GM19035 (cell line): ENCODE results near the gene SNRNP70.
A peak's percentile ranks its signal among the peaks of the same experiment; 100 is the strongest.

Experiments used
- ATAC-seq: cut with Tn5 transposase; IDR thresholded peaks from one replicate; pipeline ENCODE4 v1.9.1; 2021; ENCODE audit not compliant: unreplicated experiment

Gene SNRNP70

DNA sequence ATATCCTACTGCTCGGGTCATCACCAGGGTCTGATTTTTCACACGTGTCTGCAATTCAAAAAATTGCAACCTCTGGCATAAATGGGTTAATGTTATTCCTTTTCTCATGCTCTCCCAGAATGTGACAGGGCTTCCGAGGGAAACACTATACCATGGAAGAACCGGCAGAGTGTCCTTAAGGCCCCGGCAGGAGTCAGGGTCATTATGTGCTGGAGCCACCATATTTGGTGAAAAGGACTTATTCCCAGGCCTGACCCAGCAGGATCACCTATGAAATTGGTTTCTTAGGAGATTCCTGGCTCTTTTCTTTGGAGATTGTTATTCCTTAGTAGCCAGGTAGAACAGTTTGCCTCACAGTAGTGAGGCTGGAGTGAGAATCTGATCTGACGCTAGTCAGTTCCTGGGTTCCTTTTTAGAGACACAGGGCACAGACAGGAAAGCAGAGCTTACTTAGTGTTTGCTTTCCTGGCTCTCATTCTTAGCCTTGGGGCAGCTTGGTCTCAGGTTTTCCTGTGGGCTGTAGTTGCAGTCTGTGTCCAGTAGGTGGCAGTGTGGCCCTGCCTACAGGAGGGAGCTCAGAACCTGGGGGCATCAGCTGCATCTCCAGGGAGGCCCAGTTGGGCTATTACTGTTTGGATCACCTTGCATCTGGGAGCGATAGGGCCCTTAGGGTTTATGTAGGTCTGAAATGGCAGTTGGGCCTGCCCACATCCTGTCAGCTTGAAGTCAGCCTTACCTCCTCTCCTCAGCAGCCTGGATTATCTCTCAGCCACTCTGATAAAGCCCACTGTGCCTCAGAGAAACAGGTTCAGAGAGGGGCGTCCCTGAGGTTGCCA lies 12.4 kb downstream of the SNRNP70 start:
- ATAC-seq: no peak

DNA sequence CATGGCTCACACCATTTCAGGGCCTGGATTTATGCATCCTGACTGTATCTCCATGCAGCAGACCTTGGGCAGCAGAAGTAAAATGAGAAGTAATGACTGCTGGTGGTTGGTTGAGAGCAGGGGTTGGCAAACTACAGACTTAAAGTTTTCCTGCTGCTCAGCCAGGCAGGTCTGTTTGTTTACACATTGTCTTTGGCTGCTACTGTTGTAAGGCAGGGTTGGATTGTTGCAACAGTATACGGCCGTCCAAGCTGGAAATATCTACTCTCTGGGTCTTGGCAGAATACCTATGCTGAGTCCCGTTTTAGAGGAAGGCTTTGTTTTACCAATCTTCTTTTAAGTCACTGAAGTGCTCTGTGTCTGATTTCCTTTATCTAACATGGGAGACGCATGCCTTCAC lies 13.5 kb downstream of the SNRNP70 start:
- ATAC-seq: no peak

DNA sequence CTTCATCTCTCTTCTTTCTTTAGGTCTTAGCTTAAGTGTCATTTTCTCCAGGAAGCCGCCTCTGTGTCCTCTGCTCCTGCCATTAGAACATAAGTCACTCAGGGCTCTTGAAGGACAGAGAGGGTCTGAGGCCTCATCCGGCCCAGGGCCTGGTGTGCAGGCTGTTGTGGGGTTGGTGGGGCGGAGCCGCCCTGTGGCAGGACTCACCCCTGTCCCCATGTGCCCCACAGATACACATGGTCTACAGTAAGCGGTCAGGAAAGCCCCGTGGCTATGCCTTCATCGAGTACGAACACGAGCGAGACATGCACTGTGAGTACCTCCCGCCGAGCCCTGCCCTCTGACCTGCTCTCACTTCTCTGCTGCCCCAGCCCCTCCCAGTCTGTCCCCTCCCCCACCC lies 15.9 kb downstream of the SNRNP70 start:
- no peak for ATAC-seq

DNA sequence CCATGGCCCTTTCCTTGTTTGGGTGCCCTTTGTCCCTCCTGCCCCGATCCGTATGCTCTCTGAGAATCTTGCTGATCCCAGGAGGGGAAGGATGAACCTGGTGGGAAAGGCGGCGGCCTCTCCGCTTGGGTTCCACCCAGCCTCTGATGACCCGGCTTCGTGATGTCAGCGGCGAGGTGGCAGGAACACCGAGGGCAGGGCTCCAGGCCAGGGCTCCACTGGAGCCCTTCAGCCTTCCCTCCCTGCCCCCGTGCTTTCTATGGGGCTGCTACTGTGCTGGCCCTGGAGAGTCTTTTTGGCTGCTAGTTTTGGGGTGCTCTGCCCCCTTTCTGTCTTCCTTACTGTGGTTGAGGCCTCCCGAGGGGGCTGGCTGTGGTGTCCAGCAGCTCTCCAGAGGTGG lies 17.1 kb downstream of the SNRNP70 start:
- ATAC-seq: no peak

DNA sequence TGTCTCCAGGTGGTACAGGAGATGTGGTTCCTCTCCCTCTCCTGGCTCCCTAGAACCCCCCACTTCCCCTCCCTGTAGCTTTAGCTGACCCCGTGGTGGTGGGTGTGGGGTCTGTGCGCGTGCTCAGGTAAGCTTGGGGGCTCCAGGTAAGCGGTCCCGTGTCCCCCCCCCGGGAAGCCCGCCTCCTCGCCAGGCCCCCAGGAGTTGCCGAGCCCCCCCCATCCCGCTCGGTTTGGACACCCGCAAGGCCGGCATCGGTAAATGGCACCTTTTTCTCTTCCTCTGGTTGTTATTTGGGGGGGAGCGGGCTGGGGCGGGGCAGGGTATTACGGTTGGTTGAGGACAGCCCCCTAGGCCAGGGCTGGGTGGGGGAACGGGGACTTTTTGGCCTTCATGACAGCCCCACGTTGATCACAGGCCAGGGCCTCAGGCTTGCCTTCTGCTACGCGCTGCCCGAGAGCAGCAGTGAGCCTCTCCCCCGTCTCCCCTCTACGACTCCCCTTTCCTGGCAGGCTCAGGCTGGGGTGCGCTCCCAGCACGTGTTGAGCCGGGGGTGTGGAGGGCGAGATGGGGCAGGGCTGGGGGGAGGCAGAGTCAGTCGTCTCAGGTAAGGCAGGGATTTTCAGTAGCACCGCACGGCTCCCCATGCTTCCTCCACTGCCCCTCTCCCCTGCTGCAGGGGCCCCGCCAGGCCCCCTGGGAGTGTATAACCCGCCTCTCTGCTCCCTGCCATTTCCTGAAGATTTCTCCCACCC lies 18.3 kb downstream of the SNRNP70 start:
- no peak for ATAC-seq

DNA sequence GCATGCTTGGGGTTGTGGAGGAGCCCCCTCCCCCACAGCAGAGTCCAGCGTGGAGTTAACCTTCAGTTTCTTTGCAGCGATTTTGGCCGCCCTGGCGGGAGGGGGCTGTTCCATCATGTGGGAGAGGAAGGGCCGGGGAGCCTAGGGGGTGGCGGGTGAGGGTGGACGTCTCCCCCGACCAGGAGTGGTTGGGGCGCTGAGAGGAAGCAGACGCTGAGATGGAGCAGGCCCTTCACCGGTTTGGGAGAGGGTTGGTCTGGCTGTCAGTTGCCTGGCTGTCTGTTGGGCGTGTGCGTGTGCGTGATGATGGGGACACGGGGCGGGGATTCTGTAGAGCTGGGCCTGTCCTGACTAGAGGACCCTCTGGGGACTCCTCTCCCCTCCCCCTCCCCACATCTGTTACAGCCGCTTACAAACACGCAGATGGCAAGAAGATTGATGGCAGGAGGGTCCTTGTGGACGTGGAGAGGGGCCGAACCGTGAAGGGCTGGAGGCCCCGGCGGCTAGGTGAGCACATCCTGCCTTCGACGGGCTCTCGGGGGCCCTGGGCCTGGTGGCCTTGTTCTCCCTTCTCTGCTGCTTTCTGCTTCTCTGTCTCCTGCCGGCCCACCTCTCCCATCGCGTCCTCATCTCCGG lies 19.1 kb downstream of the SNRNP70 start:
- no peak for ATAC-seq

DNA sequence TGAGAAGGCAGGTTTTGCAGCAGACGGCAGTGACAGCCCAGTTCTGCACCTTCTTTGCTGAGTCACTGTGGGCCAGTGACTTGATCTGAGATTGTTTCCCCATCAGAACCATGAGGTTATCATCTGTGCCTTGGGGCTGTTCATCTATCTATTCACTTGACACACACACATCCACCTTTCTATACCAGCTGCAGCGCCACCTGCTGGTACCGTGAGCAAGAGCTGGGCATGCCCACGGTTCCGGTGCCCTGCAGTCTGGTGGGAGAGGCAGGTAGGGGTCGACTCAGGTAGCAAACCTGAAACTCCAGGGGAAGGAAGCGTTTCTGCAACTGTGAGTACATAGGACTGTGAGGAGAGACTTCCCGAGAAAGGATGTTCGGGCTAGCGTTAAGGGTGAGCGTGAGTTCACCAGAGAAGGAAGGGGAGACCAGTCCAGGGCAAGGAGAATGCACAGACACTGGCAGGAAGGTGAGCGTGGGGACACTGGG lies 21.4 kb downstream of the SNRNP70 start:
- ATAC-seq: no peak

DNA sequence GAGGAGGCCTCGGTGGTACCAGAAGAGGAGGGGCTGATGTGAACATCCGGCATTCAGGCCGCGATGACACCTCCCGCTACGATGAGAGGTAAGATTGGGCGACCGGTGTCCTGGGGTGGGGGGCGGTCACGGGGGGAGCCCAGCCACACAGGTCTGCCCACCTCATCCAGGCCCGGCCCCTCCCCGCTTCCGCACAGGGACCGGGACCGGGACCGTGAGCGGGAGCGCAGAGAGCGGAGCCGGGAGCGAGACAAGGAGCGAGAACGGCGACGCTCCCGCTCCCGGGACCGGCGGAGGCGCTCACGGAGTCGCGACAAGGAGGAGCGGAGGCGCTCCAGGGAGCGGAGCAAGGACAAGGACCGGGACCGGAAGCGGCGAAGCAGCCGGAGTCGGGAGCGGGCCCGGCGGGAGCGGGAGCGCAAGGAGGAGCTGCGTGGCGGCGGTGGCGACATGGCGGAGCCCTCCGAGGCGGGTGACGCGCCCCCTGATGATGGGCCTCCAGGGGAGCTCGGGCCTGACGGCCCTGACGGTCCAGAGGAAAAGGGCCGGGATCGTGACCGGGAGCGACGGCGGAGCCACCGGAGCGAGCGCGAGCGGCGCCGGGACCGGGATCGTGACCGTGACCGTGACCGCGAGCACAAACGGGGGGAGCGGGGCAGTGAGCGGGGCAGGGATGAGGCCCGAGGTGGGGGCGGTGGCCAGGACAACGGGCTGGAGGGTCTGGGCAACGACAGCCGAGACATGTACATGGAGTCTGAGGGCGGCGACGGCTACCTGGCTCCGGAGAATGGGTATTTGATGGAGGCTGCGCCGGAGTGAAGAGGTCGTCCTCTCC lies 22.6 kb downstream of the SNRNP70 start:
- no peak for ATAC-seq

DNA sequence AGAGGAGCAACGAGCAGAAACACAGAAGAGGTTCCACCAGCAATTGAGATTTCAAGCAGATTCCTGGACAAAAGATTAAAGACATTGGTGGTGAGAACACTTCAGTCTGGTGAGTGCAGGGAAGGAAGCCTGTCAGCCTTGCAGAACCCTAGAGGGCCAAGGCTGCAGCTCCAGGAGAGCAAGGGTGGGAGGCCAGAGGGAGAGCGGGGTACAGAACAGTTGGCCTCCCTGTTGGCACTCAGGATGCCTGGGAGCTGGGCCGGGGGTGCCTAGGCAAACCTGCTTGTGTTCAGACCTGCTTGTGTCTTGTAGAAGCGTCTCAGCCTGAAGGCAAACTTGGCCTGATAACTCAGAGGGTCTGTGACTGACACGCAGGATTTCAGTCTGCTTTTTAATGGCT lies 23.8 kb downstream of the SNRNP70 start:
- ATAC-seq: no peak

DNA sequence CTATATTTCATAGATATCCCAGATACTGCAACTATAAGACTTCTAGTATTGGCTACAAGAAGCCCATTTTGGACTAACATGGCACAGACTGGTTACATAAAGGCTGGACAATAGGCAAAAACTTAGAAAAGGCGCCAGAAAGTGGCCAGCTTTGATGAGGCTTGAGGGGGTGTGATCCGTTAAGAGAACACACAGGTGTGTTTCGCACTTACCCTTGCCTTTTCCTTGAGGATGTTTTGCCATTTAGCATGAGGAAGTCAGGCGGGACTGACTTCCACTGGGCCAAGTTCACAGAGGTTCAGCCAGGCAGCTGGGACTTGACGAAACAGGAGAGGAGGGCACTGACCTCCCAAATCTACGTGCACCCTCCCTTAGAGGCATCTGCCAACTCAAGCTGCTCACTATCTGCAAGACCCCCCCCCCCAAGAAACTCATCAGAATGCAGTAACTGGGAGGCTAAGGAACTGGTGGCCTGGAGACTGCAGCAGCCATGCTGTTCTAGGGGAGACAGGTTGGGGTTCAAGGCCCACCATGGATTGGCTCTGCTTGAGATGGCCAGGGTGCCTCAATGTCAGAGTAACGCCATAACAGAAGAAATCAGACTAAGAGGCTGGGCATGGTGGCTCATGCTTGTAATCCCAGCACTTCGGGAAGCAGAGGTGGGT lies 24.4 kb downstream of the SNRNP70 start:
- no peak for ATAC-seq

DNA sequence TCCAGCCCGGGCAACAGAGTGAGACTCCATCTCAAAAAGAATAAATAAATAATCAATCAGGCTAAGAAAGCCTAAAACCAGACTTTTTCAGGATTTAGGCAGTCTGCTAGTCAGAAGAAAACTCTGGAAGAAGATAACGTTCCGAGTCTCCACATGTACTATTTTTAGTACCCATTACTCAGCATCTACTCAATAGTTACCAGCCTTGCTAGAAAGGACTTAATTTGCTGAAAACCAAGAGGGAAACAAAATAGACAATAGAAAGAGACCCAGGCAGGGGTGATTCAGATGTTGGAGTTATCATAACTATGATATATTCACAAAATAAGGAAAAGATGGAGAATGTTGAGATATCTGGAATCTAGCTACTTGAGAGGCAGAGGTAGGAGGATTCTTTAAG lies 25.3 kb downstream of the SNRNP70 start:
- ATAC-seq: no peak

DNA sequence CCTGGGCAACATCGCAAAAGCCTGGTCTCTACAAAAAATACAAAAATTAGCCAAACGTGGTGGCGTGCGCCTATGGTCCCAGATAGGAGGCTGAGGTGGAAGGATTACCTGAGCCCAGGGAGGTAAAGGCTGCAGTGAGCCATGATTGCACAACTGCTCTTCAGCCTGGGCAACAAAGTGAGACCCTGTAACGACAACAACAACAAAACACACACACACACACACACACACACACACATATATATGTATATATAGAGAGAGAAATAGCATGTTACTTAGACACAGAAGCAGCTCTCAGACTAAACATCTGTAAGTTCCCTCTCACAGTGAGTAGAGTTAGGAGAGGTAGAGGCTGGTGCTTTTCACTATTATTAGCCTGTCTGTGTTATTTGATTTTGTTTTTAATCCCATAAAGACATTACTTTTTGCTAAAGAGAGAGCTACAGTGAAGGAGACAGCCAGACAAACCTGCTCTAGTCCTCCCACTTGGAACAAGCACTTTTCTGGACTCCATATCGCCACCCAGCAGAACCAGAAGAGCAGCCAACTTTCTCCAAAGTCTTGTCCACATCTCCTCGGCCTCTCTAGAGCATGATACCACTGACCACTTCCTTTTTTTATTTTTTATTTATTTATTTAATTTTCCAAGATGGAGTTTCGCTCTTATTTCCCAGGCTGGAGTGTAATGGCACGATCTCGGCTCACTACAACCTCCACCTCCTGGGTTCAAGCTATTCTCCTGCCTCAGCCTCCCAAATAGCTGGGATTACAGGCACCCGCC lies 26.2 kb downstream of the SNRNP70 start:
- ATAC-seq: no peak

DNA sequence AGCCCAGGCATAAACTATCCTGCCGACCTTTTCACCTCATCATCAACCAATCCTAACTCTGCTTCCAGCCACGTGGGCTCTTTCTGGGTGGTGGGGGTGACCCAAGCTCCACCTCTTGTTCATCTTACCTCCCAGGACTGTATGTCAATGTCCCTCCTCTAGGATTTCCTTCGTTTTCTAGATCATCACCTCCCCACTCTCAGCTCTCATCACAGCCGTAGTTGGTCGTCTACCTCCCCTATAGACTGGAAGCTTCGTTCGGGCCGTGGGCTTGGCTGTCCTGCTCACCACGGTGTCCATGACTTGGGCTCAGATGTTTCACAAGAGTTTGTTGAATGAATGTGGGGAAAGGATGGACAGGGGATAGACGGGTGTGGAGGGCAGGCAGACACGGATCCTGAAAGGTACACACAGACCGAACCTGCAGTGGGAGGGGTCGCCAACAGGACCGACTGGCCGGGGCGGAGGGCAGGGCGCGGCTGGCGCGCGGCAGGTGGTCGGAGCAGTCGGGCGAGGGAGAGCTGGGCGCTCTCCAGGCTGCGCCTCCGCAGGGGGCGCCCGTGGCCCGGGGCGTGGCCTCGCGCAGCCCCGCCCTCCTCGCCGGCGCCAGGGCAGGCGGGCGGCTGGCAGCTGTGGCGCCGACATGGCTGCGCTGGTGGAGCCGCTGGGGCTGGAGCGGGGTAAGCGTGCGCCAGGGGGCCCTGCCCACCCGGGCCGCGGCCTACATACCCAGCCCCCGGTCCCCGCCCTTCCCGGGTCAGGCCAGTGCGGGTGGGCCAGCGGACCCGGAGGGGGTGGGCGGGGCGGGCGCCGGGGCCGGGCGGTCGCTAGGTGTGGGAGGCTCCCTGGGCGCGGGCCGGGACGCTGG lies 28.7 kb downstream of the SNRNP70 start, which contains the start of gene LIN7B:
Gene LIN7B (plus strand): TSS at position 609 of the 868 bp plus-strand sequence. CDS start 35 bp downstream, at position 644.
- peak; percentile 44 for ATAC-seq

DNA sequence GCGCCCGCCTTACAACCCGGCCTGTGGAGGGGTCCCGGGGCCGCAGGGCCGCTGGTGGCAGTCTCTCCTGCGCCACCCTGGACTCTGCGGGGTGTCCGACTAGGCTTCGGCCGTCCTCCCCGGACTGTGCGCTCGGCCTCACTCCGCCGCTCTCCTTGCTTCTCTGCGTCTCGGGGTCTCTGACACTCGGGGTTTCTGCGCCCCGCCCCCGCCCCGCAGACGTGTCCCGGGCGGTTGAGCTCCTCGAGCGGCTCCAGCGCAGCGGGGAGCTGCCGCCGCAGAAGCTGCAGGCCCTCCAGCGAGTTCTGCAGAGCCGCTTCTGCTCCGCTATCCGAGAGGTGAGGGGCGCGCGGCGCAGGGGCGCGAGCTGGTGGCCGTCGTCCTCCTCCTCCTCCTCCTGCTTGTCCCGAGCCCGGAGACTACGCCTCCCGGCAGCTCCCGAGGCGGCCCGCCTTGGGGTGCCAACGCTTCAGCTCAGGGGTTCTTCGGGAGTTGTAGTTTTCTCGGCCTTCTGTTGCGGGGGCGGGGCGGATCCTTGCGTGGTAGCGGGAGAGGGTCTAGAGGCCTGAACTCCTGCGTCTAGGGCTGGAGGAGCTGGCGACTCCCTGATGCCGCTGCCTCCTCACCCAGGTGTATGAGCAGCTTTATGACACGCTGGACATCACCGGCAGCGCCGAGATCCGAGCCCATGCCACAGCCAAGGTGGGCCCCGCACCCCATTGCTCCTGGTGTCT lies 29.5 kb downstream of the SNRNP70 start:
- no peak for ATAC-seq

DNA sequence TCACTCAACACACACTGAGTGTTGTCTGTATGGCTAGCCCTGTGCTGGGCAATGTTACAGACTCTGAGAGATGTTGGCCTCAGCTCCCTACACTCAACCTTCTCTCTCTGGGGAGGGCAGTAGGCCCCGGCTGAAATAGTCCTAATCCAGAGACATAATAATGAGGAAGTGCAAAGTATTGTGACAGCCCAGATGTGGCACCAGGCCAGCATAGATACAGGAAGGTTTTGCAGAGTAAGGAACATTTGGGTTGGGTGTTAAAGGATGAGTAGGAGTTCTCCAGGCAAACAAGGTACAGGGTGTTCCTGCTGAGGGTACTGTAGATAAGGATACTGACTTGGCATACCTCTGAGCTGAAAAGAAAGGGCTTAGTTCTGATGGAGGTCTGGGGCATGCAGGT lies 31.3 kb downstream of the SNRNP70 start:
- ATAC-seq: no peak

DNA sequence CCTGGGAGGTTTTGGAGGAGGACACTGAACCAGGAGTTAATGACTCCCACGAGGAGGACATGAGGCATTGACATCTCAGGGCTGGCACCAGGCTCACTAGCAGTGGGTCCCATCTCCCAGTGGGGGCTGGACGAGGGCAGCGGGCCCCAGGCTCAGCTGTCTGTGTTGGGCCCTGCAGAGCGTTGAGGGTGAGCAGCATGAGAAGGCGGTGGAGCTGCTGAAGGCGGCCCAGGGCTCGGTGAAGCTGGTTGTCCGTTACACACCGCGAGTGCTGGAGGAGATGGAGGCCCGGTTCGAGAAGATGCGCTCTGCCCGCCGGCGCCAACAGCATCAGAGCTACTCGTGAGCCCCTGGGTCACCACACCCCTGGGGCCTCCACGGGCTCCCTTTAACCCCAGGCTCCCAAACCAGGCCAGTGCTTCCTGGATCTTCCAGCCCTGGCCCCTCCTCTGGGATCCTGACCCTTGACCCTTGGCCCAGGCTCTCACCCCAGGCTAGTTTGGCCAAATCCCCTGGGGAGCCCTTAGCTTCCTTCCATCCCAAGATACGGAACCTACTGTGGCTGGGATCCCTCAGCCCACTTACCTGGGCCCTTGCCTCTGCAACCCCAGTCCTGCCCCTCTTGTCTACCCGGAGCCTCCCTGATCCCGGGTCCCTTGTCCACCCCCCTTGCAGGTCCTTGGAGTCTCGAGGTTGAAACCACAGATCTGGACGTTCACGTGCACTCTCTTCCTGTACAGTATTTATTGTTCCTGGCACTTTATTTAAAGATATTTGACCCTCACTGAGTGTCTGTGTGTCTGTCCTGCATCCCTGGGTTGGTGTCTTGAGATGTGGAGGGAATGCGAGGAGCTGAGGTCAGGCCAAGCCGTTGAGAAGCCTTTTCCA lies 32.7 kb downstream of the SNRNP70 start:
- ATAC-seq: no peak
